ENCODE measurements around the gene UGT2A1. TPM values are rescaled to one million over a fixed set of nuclear protein-coding genes. Genes with fewer than 3 reads are reported as not detected.
A peak's percentile ranks its signal among the peaks of the same experiment; 100 is the strongest.

Gene UGT2A1
- total RNA-seq, 2 experiments from 2014 or later, result not detected

GRCh38 chr4:69568787-69569186, 84.3 kb downstream of the UGT2A1 start:
- ChIA-PET CTCF (ENCODE audit: unreplicated experiment) (no interaction called here), POLR2A (no interaction called here)
- H2AFZ ChIP-seq (ENCODE audit: low read length), result no peak overlapping the region
- H3K4me3 ChIP-seq (ENCODE audit: low read depth, low read length, poor library complexity, severe bottlenecking), result no peak overlapping the region
- DNase-seq (ENCODE audit: low spot score), result no peak
- H3K36me3 ChIP-seq (ENCODE audit: insufficient read depth, low read length), result no peaks in the 10 kb centered on the region
- H3K9me2 ChIP-seq (ENCODE audit: insufficient read depth, low read length), result no peaks in the 10 kb centered on the region
- TF ChIP-seq EZH2phosphoT487 (IDR thresholded peaks at IDR 0.05; ENCODE audit: borderline replicate concordance, low read depth, low read length), result no peak
- TF ChIP-seq CTCF (conservative IDR thresholded peaks at IDR 0.05; ENCODE audit: low read length), result no peak
- H3K4me2 ChIP-seq (ENCODE audit: low read length), result no peak overlapping the region
- no peaks in the 10 kb centered on the region for H4K20me1 ChIP-seq (ENCODE audit: insufficient read depth, low read length)
- H3K79me2 ChIP-seq (ENCODE audit: insufficient read depth, low read depth, low read length), result no peaks in the 10 kb centered on the region
- intact Hi-C loops (cut with micrococcal nuclease; ENCODE audit: unreplicated experiment), result no loop called here
- no peak overlapping the region for H3K27ac ChIP-seq (ENCODE audit: low read depth, low read length, poor library complexity, severe bottlenecking)
- H3K4me1 ChIP-seq (ENCODE audit: insufficient read depth, low read length, poor library complexity, severe bottlenecking), result no peaks in the 10 kb centered on the region
- H3K9me3 ChIP-seq (ENCODE audit: low read length), result no peaks in the 10 kb centered on the region
- no TSS peak for BruUV-seq (replicated peaks)

- Histone ChIP-seq H2AFZ (ENCODE audit: low read length) (no peak overlapping the region), H3K4me3 (ENCODE audit: low read depth, low read length, poor library complexity, severe bottlenecking) (no peak overlapping the region), H4K20me1 (ENCODE audit: insufficient read depth, low read length) (no peaks in the 10 kb centered on the region), H3K4me1 (ENCODE audit: insufficient read depth, low read length, poor library complexity, severe bottlenecking) (peaks cover 5% of the 10 kb centered on the region), H3K4me2 (ENCODE audit: low read length) (no peak overlapping the region), H3K36me3 (ENCODE audit: insufficient read depth, low read length) (no peaks in the 10 kb centered on the region), H3K27ac (ENCODE audit: low read depth, low read length, poor library complexity, severe bottlenecking) (no peak overlapping the region), H3K9me3 (ENCODE audit: low read length) (no peaks in the 10 kb centered on the region), H3K9me2 (ENCODE audit: insufficient read depth, low read length) (no peaks in the 10 kb centered on the region), H3K79me2 (ENCODE audit: insufficient read depth, low read depth, low read length) (no peaks in the 10 kb centered on the region)
- intact Hi-C loops (cut with micrococcal nuclease; ENCODE audit: unreplicated experiment), result no loop called here
- ChIA-PET POLR2A (no interaction called here), CTCF (ENCODE audit: unreplicated experiment) (no interaction called here)
- no TSS peak for BruUV-seq (replicated peaks)
- TF ChIP-seq EZH2phosphoT487 (IDR thresholded peaks at IDR 0.05; ENCODE audit: borderline replicate concordance, low read depth, low read length) (no peak), CTCF (conservative IDR thresholded peaks at IDR 0.05; ENCODE audit: low read length) (no peak)
- peak; percentile 1 for DNase-seq (ENCODE audit: low spot score)
Measured at GRCh38 chr4:69563424-69563823, 89.6 kb downstream of the UGT2A1 start.

- Histone ChIP-seq H3K36me3 (ENCODE audit: insufficient read depth, low read length) (no peaks in the 10 kb centered on the region), H3K9me2 (ENCODE audit: insufficient read depth, low read length) (no peaks in the 10 kb centered on the region), H3K79me2 (ENCODE audit: insufficient read depth, low read depth, low read length) (no peaks in the 10 kb centered on the region), H3K4me1 (ENCODE audit: insufficient read depth, low read length, poor library complexity, severe bottlenecking) (no peaks in the 10 kb centered on the region), H4K20me1 (ENCODE audit: insufficient read depth, low read length) (no peaks in the 10 kb centered on the region), H3K4me2 (ENCODE audit: low read length) (no peak overlapping the region), H3K27ac (ENCODE audit: low read depth, low read length, poor library complexity, severe bottlenecking) (no peak overlapping the region), H3K4me3 (ENCODE audit: low read depth, low read length, poor library complexity, severe bottlenecking) (no peak overlapping the region), H2AFZ (ENCODE audit: low read length) (no peak overlapping the region), H3K9me3 (ENCODE audit: low read length) (no peaks in the 10 kb centered on the region)
- intact Hi-C loops (cut with micrococcal nuclease; ENCODE audit: unreplicated experiment), result no loop called here
- no peak for TF ChIP-seq CTCF (conservative IDR thresholded peaks at IDR 0.05; ENCODE audit: low read length)
- TF ChIP-seq EZH2phosphoT487 (IDR thresholded peaks at IDR 0.05; ENCODE audit: borderline replicate concordance, low read depth, low read length), result no peak
- CTCF ChIA-PET (ENCODE audit: unreplicated experiment), result no interaction called here
- no TSS peak for BruUV-seq (replicated peaks)
- no peak for DNase-seq (ENCODE audit: low spot score)
- POLR2A ChIA-PET, result interaction anchor here (0.5 to 1.6 kb wide), 3 partner anchors 16 to 343 kb away, joined by 3 to 4 read pairs (median 3); no protein-coding TSS in a partner anchor
Measured at GRCh38 chr4:69549651-69550050, 103.4 kb downstream of the UGT2A1 start.

Measured in OCI-LY7 (cell line).